SK-N-SH (cell line): ENCODE measurements around the gene GNA15. TPM values are rescaled to one million over a fixed set of nuclear protein-coding genes. Genes with fewer than 3 reads are reported as not detected.
"Not testable (repeated sequence)": the region's sequence is repeated elsewhere in the genome, so short reads cannot be mapped to it uniquely, and the experiment has no call there.

Experiments
- CTCF ChIA-PET: fragments of 300-600, 350-600 bp; formaldehyde crosslinking; extraction: SDS; loops from one replicate; lab custom pipeline; 2021; lab: Yijun Ruan, JAX
- POLR2A ChIA-PET: fragments of 350-600 bp; sonication (Branson Sonifier 250); formaldehyde crosslinking; extraction: SDS; loops from one replicate; lab custom pipeline; 2020; ENCODE audit warnings: antibody characterized with exemption, inconsistent platforms; lab: Yijun Ruan, JAX
- DNase-seq: peaks from one replicate; pipeline ENCODE4 v3.0.0; 2012
- H2AFZ ChIP-seq: fragments of 200-600 bp; sonication (generic); 2 replicates; pipeline ENCODE4 v1.8.1; 2016; ENCODE audit warnings: antibody characterized with exemption, mild to moderate bottlenecking, low read depth
- H3F3A ChIP-seq: fragments of 200-600 bp; sonication (generic); replicated peaks from 2 replicates; pipeline ENCODE3; 2016; ENCODE audit warnings: antibody characterized with exemption, mild to moderate bottlenecking; ENCODE audit not compliant: insufficient read depth
- H3K27ac ChIP-seq, 2 experiments: fragments of 200-500 bp in 1 of 2; fragments of 200-600 bp in 1 of 2; sonication (Bioruptor generic) in 1 of 2; sonication (generic), shearing (Covaris generic) in 1 of 2; 2 replicates each; pipeline versions ENCODE4 v1.5.1 to v1.6.1; 2014 to 2016; ENCODE audit warnings: low read depth in 2 of 2, inconsistent platforms in 1 of 2, low read length in 1 of 2, mild to moderate bottlenecking in 1 of 2, mixed read lengths in 1 of 2
- H3K27me3 ChIP-seq: fragments of 200-600 bp; sonication (generic), shearing (Covaris generic); 2 replicates; pipeline ENCODE4 v1.6.1; 2016; ENCODE audit warnings: mixed run types; ENCODE audit not compliant: insufficient read depth
- H3K36me3 ChIP-seq, 2 experiments: fragments of 200-500 bp in 1 of 2; fragments of 200-600 bp in 1 of 2; sonication (Bioruptor generic) in 1 of 2; sonication (generic) in 1 of 2; replicated peaks in 1 of 2; 2 replicates each; pipeline versions ENCODE3 to v1.5.1; 2014 to 2016; ENCODE audit warnings: low read length in 1 of 2, mild to moderate bottlenecking in 1 of 2; ENCODE audit not compliant: insufficient read depth in 2 of 2, control insufficient read depth in 1 of 2
- H3K4me1 ChIP-seq, 2 experiments: fragments of 200-500 bp in 1 of 2; fragments of 200-600 bp in 1 of 2; sonication (Bioruptor generic) in 1 of 2; sonication (generic), shearing (Covaris generic) in 1 of 2; 2 replicates each; pipeline versions ENCODE4 v1.5.1 to v1.6.1; 2014 to 2016; ENCODE audit warnings: low read depth in 1 of 2, low read length in 1 of 2, mixed run types in 1 of 2; ENCODE audit not compliant: insufficient read depth in 2 of 2, control insufficient read depth in 1 of 2
- H3K4me2 ChIP-seq: fragments of 200-600 bp; sonication (generic), shearing (Covaris generic); 2 replicates; pipeline ENCODE4 v1.6.1; 2017; ENCODE audit warnings: mixed run types
- H3K4me3 ChIP-seq, 2 experiments: fragments of 200-500 bp in 1 of 2; fragments of 200-600 bp in 1 of 2; sonication (Bioruptor generic) in 1 of 2; sonication (generic), shearing (Covaris generic) in 1 of 2; 2 replicates each; pipeline versions ENCODE4 v1.5.1 to v1.8.1; 2014 to 2016; ENCODE audit warnings: low read depth in 2 of 2, inconsistent platforms in 1 of 2, low read length in 1 of 2, mild to moderate bottlenecking in 1 of 2, mixed read lengths in 1 of 2, moderate library complexity in 1 of 2
- H3K79me2 ChIP-seq: fragments of 200-600 bp; sonication (generic); 2 replicates; pipeline ENCODE4 v1.8.1; 2017; ENCODE audit warnings: mild to moderate bottlenecking; ENCODE audit not compliant: insufficient read depth
- H3K9ac ChIP-seq: fragments of 200-600 bp; sonication (generic); 2 replicates; pipeline ENCODE4 v1.6.1; 2017; ENCODE audit warnings: mixed run types
- H3K9me2 ChIP-seq: fragments of 200-600 bp; sonication (generic); 2 replicates; pipeline ENCODE4 v1.6.1; 2017; ENCODE audit warnings: mixed run types
- H3K9me3 ChIP-seq: fragments of 200-600 bp; sonication (generic); 2 replicates; pipeline ENCODE4 v1.6.1; 2017; ENCODE audit warnings: mixed run types, mild to moderate bottlenecking, moderate library complexity
- H4K20me1 ChIP-seq: fragments of 200-600 bp; sonication (generic); 2 replicates; pipeline ENCODE4 v1.6.1; 2017; ENCODE audit warnings: mild to moderate bottlenecking, mixed run types; ENCODE audit not compliant: insufficient read depth
- CHD2 ChIP-seq: fragments of 150-350 bp; IDR thresholded peaks from 2 replicates; pipeline ENCODE4 v1.6.1; 2018; ENCODE audit warnings: low read length; ENCODE audit not compliant: partially characterized antibody
- ELF1 ChIP-seq: IDR thresholded peaks from 2 replicates; pipeline ENCODE4 v1.4.0; 2012
- EP300 ChIP-seq, 2 experiments: IDR thresholded peaks; 2 replicates each; pipeline versions ENCODE4 v1.4.0 to v1.6.1; 2012; ENCODE audit warnings: borderline replicate concordance in 1 of 2, low read depth in 1 of 2, low read length in 1 of 2
- EZH2phosphoT487 ChIP-seq: fragments of 200-600 bp; sonication (generic); IDR thresholded peaks from 2 replicates; pipeline ENCODE4 v1.6.1; 2017; ENCODE audit warnings: low read depth, mixed run types, mild to moderate bottlenecking, antibody characterized with exemption, moderate library complexity, borderline replicate concordance
- FOXJ3 ChIP-seq: sonication (generic); formaldehyde crosslinking; IDR thresholded peaks from 2 replicates; pipeline ENCODE4 v1.5.1; 2020; ENCODE audit warnings: mild to moderate bottlenecking, missing genetic modification reagents
- GABPA ChIP-seq: IDR thresholded peaks from 2 replicates; pipeline ENCODE4 v1.4.0; 2012; ENCODE audit warnings: low read depth, mild to moderate bottlenecking
- MEF2A ChIP-seq: IDR thresholded peaks from 2 replicates; pipeline ENCODE4 v1.4.0; 2012; ENCODE audit warnings: low read depth, borderline replicate concordance
- NFIC ChIP-seq: IDR thresholded peaks from 2 replicates; pipeline ENCODE4 v1.4.0; 2012; ENCODE audit warnings: borderline replicate concordance
- NRF1 ChIP-seq: IDR thresholded peaks from 2 replicates; pipeline ENCODE4 v1.6.1; 2012; ENCODE audit warnings: low read depth, mild to moderate bottlenecking, low read length
- RCOR1 ChIP-seq: fragments of 150-350 bp; IDR thresholded peaks from 2 replicates; pipeline ENCODE4 v1.6.1; 2017; ENCODE audit warnings: antibody characterized with exemption, low read length
- RFX5 ChIP-seq: IDR thresholded peaks from 2 replicates; pipeline ENCODE4 v1.6.1; 2012; ENCODE audit warnings: mild to moderate bottlenecking, improper control_type of control experiment, low read length
- RXRA ChIP-seq: IDR thresholded peaks from 2 replicates; pipeline ENCODE4 v1.4.0; 2012; ENCODE audit warnings: low read depth, mild to moderate bottlenecking, borderline replicate concordance
- SIN3A ChIP-seq: IDR thresholded peaks from 2 replicates; pipeline ENCODE4 v1.6.1; 2012; ENCODE audit warnings: low read depth, mild to moderate bottlenecking, low read length, moderate library complexity, borderline replicate concordance
- SMC3 ChIP-seq: IDR thresholded peaks from 2 replicates; pipeline ENCODE4 v1.6.1; 2012; ENCODE audit warnings: low read depth, low read length, improper control_type of control experiment
- TCF12 ChIP-seq: IDR thresholded peaks from 2 replicates; pipeline ENCODE4 v1.4.0; 2012
- WGBS: methylation state at CpG from one replicate; pipeline ENCODE4 v1.1.6; 2017; ENCODE audit warnings: low lambda C conversion rate; 5-methylcytosine and 5-hydroxymethylcytosine counted together
- polyA plus RNA-seq, 3 experiments: library from polyadenylated mRNA; depleted of rRNA; stranded (reverse); fragments of >200 nt; gene quantifications; 2 replicates each; pipeline ENCODE4 v1.2.3, GENCODE V29; 2012
- TF ChIP-seq, protein P1 (sequence below): fragments of 150-350 bp; IDR thresholded peaks from 2 replicates; pipeline ENCODE4 v1.6.1; 2017; ENCODE audit warnings: antibody characterized with exemption, low read length, low read depth, borderline replicate concordance
- TF ChIP-seq, protein P2 (sequence below): IDR thresholded peaks from 2 replicates; pipeline ENCODE4 v1.4.0; 2012; ENCODE audit warnings: low read depth, borderline replicate concordance
- TF ChIP-seq, protein P3 (sequence below): IDR thresholded peaks from 2 replicates; pipeline ENCODE4; 2012
- TF ChIP-seq, protein P4 (sequence below): IDR thresholded peaks from 2 replicates; pipeline ENCODE4 v1.4.0; 2012; ENCODE audit warnings: low read depth

GNA15 gene
- polyA plus RNA-seq, 1 of the 3 experiments (the other 2 are of a cell fraction) = 0.05 TPM

DNA sequence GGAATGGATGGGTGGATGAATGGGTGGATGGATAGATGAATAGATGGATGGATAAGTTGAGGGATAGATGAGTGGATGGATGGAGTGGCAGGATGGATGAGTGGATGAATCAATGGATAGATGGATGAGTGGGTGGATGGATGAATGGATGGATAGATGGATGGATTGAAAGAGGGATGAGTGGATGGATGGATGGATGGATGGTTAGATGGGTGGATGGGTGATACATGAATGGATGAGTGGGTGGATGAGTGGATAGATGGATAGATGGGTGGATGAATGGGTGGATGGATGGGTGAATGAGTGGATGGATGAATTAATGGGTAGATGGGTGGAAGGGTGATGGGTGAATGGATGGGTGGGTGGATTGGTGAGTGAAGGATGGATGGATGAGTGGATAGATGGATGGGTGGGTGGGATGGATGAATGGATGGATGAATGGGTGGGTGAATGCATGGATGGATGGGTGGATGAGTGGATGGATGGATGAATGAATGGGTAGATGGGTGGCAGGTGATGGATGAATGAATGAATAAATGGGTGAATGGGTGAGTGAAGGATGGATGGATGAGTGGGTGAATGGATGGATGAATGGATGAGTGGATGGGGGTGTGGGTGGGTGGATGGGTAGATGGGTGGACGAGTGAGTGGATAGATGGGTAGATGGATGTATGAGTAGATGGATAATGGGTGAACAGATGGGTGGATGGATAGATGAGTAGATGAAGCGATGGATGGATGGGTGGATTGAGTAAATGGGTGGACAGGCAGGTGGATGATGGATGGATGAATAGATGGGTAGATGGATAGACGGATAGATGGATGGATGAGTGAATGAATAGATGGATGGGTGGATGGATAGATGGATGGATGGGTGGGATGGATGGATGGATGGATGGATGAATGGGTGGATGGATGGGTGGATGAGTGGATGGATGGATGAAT lies 17.7 kb downstream of the GNA15 start:
- 90% methylated on average over 3 of the region's 3 CpGs for WGBS
- peaks cover 3% of the 10 kb centered on the region for H3F3A ChIP-seq
- no peaks in the 10 kb centered on the region for H3K36me3 ChIP-seq
- H3K4me3 ChIP-seq = no peak overlapping the region
- H3K9me3 ChIP-seq = no peaks in the 10 kb centered on the region
- H3K27me3 ChIP-seq = no peaks in the 10 kb centered on the region
- H4K20me1 ChIP-seq = no peaks in the 10 kb centered on the region
- CTCF ChIA-PET = no interaction called here
- H3K9ac ChIP-seq = no peak overlapping the region
- TF ChIP-seq NFIC (no peak), FOXJ3 (no peak), SIN3A (no peak), EZH2phosphoT487 (no peak), EP300 (IDR thresholded peaks at IDR 0.05; ENCODE audit: borderline replicate concordance in 1 of 2, low read depth in 1 of 2, low read length in 1 of 2) (no peak), CHD2 (no peak), TCF12 (no peak), RFX5 (no peak), SMC3 (no peak), RXRA (no peak), ELF1 (no peak), GABPA (no peak), RCOR1 (no peak), MEF2A (no peak), NRF1 (no peak)
- TF ChIP-seq, protein P1, sequence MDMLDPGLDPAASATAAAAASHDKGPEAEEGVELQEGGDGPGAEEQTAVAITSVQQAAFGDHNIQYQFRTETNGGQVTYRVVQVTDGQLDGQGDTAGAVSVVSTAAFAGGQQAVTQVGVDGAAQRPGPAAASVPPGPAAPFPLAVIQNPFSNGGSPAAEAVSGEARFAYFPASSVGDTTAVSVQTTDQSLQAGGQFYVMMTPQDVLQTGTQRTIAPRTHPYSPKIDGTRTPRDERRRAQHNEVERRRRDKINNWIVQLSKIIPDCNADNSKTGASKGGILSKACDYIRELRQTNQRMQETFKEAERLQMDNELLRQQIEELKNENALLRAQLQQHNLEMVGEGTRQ = no peak
- TF ChIP-seq, protein P2, sequence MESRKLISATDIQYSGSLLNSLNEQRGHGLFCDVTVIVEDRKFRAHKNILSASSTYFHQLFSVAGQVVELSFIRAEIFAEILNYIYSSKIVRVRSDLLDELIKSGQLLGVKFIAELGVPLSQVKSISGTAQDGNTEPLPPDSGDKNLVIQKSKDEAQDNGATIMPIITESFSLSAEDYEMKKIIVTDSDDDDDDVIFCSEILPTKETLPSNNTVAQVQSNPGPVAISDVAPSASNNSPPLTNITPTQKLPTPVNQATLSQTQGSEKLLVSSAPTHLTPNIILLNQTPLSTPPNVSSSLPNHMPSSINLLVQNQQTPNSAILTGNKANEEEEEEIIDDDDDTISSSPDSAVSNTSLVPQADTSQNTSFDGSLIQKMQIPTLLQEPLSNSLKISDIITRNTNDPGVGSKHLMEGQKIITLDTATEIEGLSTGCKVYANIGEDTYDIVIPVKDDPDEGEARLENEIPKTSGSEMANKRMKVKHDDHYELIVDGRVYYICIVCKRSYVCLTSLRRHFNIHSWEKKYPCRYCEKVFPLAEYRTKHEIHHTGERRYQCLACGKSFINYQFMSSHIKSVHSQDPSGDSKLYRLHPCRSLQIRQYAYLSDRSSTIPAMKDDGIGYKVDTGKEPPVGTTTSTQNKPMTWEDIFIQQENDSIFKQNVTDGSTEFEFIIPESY = no peak
- TF ChIP-seq, protein P3, sequence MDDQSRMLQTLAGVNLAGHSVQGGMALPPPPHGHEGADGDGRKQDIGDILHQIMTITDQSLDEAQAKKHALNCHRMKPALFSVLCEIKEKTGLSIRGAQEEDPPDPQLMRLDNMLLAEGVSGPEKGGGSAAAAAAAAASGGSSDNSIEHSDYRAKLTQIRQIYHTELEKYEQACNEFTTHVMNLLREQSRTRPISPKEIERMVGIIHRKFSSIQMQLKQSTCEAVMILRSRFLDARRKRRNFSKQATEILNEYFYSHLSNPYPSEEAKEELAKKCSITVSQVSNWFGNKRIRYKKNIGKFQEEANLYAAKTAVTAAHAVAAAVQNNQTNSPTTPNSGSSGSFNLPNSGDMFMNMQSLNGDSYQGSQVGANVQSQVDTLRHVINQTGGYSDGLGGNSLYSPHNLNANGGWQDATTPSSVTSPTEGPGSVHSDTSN = no peak
- TF ChIP-seq, protein P4, sequence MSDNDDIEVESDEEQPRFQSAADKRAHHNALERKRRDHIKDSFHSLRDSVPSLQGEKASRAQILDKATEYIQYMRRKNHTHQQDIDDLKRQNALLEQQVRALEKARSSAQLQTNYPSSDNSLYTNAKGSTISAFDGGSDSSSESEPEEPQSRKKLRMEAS = no peak
- DNase-seq = no peak
- H3K4me1 ChIP-seq = peaks cover 0 to 3% of the 10 kb centered on the region in 2 experiments; a peak in 2 of 4 replicates
- no peak overlapping the region for H2AFZ ChIP-seq
- no peak overlapping the region for H3K4me2 ChIP-seq
- no peaks in the 10 kb centered on the region for H3K79me2 ChIP-seq
- no peak overlapping the region for H3K27ac ChIP-seq
- H3K9me2 ChIP-seq = no peaks in the 10 kb centered on the region
- POLR2A ChIA-PET = no interaction called here

DNA sequence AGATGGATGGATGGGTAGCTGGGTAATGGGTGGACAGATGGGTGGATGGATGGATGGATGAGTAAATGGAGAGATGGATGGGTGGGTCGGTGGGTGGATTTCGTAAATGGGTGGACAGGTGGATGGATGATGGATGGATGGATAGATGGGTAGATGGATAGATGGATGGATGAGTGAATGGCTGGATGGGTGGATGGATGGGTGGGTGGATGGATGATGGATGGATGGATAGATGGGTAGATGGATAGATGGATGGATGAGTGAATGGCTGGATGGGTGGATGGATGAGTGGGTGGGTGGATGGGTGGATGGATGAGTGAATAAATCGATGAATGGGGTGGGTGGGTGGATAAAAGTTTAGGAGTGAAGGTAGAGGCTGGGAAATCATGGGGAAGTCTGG lies 18.6 kb downstream of the GNA15 start:
- H3K9me3 ChIP-seq, POLR2A ChIA-PET, H3K27me3 ChIP-seq, H3K79me2 ChIP-seq, H3F3A ChIP-seq, H4K20me1 ChIP-seq, DNase-seq, CTCF ChIA-PET, H2AFZ ChIP-seq, H3K36me3 ChIP-seq, H3K9me2 ChIP-seq, H3K4me1 ChIP-seq: not testable (repeated sequence)
- WGBS = 68% methylated on average over 3 of the region's 3 CpGs
- Histone ChIP-seq H3K9ac (peak overlapping the region; percentile 71), H3K27ac (peak overlapping the region in 1 of 2 experiments; percentile 96; a peak in 2 of 4 replicates), H3K4me3 (peak overlapping the region; percentile 8 to 28; a peak in 2 of 4 replicates), H3K4me2 (peak overlapping the region; percentile 57)
